ENCODE results near the gene SPATA13. TPM values are rescaled to one million over a fixed set of nuclear protein-coding genes. Genes with fewer than 3 reads are reported as not detected.

SPATA13 gene
- total and polyA plus RNA-seq, 11 donors = 5.4 to 20.1 (median 8.6) TPM

DNA sequence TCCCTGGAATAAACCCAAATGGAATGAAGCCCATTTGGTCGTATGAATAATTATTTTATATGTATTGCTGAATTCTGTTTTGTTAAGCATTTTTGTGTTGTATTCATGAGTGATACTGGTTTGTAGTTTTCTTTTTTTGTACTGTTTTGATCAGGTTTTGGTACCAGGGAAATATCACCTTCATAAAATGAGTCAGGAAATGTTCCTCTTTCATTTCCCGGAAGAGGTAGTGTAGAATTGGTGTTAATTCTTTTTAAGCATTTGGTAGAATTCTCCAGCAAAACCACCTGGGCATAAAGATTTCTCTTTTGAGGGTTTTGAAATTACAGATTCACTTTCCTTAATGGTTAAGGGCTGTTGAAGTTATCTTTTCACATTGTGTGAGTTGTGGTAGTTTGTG is 13.3 kb downstream of the SPATA13 start:
- no peak for ATAC-seq
- no peak overlapping the region for H3K27ac ChIP-seq
- WGBS, 4 donors = 51 to 63% (median 56%) methylated on average over 2 of the region's 2 CpGs
- no peak for DNase-seq
- no peaks in the 10 kb centered on the region for H3K27me3 ChIP-seq
- intact Hi-C loops (cut with DNase I) = no loop called here
- no peak overlapping the region for H3K4me3 ChIP-seq
- H3K36me3 ChIP-seq = no peaks in the 10 kb centered on the region
- no peak for TF ChIP-seq POLR2A (IDR thresholded peaks at IDR 0.05)
- TF ChIP-seq, protein P1, sequence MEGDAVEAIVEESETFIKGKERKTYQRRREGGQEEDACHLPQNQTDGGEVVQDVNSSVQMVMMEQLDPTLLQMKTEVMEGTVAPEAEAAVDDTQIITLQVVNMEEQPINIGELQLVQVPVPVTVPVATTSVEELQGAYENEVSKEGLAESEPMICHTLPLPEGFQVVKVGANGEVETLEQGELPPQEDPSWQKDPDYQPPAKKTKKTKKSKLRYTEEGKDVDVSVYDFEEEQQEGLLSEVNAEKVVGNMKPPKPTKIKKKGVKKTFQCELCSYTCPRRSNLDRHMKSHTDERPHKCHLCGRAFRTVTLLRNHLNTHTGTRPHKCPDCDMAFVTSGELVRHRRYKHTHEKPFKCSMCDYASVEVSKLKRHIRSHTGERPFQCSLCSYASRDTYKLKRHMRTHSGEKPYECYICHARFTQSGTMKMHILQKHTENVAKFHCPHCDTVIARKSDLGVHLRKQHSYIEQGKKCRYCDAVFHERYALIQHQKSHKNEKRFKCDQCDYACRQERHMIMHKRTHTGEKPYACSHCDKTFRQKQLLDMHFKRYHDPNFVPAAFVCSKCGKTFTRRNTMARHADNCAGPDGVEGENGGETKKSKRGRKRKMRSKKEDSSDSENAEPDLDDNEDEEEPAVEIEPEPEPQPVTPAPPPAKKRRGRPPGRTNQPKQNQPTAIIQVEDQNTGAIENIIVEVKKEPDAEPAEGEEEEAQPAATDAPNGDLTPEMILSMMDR (IDR thresholded peaks at IDR 0.05) = no peak
- H3K4me1 ChIP-seq = peaks cover 0 to 20% (median 0%) of the 10 kb centered on the region in 12 donors
- H3K9me3 ChIP-seq = no peaks in the 10 kb centered on the region

DNA sequence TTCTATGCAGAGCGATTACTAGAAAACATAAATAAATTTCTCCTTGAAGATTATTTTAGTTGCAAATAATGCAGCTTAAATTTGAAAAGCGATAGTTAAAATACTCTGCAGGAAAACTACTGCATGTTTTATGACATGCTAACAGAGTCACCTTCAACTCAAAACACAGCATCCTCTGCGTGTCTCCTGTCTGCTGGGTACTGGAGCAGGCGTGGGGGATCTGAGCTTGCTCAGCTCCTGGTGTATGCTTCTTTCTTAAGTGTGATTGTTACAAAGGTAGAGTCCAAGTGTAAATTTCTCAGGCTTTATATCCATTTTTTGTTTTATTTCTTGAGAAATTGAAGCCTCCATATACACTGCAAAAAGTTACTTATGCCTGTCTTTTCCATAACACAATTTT is 15.3 kb downstream of the SPATA13 start:
- no peak for ATAC-seq
- Histone ChIP-seq H3K4me3 (no peak overlapping the region), H3K4me1 (peaks cover 0 to 20% (median under 1%) of the 10 kb centered on the region in 12 donors), H3K27ac (no peak overlapping the region), H3K27me3 (no peaks in the 10 kb centered on the region), H3K36me3 (no peaks in the 10 kb centered on the region), H3K9me3 (no peaks in the 10 kb centered on the region)
- intact Hi-C loops (cut with DNase I) = no loop called here
- TF ChIP-seq, protein P1 (IDR thresholded peaks at IDR 0.05) = no peak
- no peak for TF ChIP-seq POLR2A (IDR thresholded peaks at IDR 0.05)
- 83 to 88% (median 86%) methylated on average over 4 of the region's 4 CpGs for WGBS, 4 donors
- no peak for DNase-seq

DNA sequence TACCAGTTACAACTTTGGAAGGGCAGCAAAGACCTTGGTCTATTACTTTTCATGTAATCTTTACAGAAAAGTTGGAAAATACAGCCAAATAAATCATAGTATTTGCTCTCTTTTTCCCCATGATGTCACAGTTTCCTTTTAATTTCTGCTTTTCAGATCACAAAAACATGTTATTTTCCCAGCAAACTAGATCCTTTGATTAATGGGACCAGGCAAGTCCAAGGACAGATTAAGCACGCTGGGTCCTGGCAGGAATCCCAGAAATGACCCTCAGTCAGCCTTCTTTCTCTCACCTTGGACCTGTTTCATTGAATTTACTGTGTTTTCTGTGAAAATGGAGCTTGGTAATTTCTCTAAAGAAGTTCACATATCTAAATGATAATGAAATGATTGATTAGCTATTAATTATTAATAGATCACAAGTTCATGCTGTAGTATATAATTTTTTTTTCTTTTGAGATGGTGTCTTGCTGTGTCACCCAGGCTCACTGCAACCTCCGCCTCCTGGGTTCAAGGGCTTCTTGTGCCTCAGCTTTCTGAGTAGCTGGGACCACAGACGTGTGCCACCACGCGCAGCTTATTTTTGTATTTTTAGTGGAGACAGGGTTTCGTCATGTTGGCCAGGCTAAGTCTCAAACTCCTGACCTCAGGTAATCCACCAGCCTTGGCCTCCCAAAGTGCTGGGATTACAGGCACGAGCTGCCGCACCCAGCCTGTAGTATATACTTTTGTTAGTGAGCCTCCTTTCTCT is 16.0 kb downstream of the SPATA13 start:
- intact Hi-C loops (cut with DNase I) = no loop called here
- no peak for TF ChIP-seq POLR2A (IDR thresholded peaks at IDR 0.05)
- TF ChIP-seq, protein P1 (IDR thresholded peaks at IDR 0.05) = no peak

DNA sequence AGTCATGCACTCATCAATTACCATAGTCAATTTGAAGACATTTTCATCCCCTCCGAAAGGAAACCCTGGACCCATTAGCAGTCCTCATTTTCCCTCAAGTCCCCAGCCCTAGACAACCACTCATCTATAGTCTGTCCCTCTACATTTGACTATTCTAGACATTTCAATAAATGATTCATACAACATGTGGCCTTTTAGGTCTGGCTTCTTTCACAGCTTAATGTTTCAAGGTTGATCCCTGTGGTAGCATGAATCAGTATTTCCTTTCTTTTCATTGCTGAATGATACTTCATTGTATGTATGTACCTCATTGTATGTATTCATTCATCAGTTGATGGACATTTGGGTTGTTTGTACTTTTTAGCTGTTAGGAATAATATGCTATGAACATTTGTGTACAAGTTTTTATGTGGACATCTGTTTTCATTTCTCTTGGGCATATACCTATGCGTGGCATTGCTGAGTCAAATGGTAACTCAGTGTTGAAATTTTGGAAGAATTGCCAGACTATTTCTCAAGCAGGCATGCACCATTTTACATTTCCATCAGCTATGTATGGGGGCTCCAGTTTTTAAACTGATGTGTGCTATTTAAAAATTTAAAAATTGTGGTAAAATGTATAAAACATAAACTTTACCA is 18.4 kb downstream of the SPATA13 start:
- no peak for DNase-seq
- no peaks in the 10 kb centered on the region for H3K9me3 ChIP-seq
- H3K27ac ChIP-seq = no peak overlapping the region
- peaks cover 0 to 9% (median 0%) of the 10 kb centered on the region in 12 donors for H3K4me1 ChIP-seq
- no peaks in the 10 kb centered on the region for H3K27me3 ChIP-seq
- WGBS, 4 donors = 75 to 98% (median 96%) methylated on average over 2 of the region's 2 CpGs
- no peaks in the 10 kb centered on the region for H3K36me3 ChIP-seq
- ATAC-seq = no peak
- intact Hi-C loops (cut with DNase I) = no loop called here
- TF ChIP-seq POLR2A (IDR thresholded peaks at IDR 0.05) = no peak
- TF ChIP-seq, protein P1 (IDR thresholded peaks at IDR 0.05) = no peak
- no peak overlapping the region for H3K4me3 ChIP-seq

More for the DNA sequence above, 16.0 kb downstream of the SPATA13 start:
- DNase-seq (no peak), ATAC-seq (no peak)
- 86 to 88% (median 87%) methylated on average over 8 of the region's 8 CpGs for WGBS, 4 donors
- Histone ChIP-seq H3K4me1 (peaks cover 0 to 20% (median 1%) of the 10 kb centered on the region in 12 donors), H3K9me3 (no peaks in the 10 kb centered on the region), H3K27me3 (no peaks in the 10 kb centered on the region), H3K27ac (no peak overlapping the region), H3K4me3 (no peak overlapping the region), H3K36me3 (no peaks in the 10 kb centered on the region)
